Measurements from ENCODE around the gene PLAA. TPM values are rescaled to one million over a fixed set of nuclear protein-coding genes. Genes with fewer than 3 reads are reported as not detected.
"Not testable (repeated sequence)": the region's sequence is repeated elsewhere in the genome, so short reads cannot be mapped to it uniquely, and the experiment has no call there.

The PLAA gene
- total RNA-seq, 1 donor from 2014 or later = 12.5 TPM

DNA sequence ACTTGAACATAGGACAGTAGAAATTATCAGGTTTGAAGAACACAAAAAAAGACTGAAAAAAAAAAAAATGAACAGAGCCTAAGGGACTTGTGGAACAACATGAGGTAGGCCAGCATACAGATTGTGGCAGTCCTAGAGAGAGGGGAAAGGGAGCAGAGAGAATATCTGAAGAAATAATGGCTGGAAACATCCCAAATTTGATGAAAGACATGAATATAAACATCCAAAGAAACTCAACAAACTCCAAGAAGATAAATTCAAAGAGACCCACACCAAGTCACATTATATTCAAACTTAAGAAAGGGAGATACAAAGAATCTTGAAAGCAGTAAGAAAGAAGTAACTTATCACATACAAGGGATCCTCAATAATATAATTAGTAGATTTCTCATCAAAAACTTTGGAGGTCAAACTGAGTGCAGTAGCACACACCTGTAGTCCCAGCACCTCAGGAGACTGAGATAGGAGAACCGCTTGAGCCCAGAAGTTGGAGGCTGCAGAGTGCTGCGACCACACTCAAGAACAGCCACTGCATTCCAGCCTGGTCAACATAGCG is 9.1 kb downstream of the PLAA start:
- no peak for ATAC-seq
- DNase-seq (ENCODE audit: low spot score) = no peak

DNA sequence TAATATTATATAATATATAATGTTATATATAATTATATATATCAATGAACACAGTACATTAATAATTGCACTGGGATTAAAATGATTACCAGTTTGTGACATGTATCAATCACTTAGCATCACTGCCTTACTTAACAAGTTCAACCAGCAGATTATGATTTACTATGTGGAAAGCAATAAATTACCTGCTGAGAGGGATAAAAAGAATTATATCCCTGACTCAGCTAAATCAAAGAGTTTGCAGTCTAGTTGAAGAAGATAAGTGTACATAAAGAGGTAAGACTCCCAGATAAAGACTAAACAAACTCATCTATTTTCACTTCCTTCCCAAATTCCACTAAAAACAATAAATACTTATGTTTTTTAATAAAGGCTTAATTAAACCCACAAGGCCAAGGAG is 11.2 kb downstream of the PLAA start:
- ATAC-seq (no peak), DNase-seq (ENCODE audit: low spot score) (no peak)

DNA sequence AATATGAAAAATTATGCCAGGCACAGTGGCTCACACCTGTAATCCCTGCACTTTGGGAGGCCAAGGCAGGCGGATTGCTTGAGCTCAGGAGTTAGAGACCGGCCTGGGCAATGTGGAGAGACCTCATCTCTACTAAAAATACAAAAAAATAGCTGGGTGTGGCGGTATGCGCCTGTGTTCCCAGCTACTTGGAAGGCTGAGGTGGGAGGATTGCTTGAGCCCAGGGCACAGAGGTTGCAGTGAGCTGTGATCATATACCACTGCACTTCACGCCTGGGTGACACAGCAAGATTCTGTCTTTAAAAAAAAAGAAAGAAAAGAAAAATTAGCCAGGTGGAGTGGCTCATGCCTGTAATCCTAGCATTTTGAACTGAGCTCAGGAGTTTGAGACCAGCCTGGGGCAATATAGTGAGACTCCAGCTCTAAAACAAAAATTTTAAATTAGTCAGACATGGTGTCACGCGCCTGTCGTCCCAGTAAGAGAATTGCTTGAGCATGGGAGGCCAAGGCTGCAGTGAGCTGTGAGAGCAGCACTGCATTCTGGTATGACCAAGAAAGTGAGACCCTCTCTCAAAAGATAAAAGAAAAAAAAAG is 18.0 kb downstream of the PLAA start:
- no peak for DNase-seq (ENCODE audit: low spot score)
- ATAC-seq = no peak

DNA sequence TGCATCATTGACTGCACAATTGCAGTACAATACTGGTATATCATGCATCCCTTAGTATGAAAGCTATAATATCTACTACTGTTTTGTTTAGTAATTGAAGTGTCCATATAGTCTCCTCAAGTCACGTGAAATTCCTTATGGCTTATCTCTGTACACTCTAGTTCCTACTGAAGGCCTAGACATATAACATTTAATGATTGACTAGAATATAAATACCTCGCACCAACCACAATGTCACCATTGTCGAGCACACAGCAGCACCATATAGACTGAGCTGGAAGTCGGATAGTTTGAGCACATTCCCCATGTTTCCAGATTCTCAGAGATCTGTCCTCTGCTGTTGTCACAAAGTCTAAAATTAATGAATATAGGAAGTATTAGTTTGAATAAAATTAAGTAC is 21.4 kb downstream of the PLAA start:
- no peak for ATAC-seq
- DNase-seq (ENCODE audit: low spot score) = no peak

DNA sequence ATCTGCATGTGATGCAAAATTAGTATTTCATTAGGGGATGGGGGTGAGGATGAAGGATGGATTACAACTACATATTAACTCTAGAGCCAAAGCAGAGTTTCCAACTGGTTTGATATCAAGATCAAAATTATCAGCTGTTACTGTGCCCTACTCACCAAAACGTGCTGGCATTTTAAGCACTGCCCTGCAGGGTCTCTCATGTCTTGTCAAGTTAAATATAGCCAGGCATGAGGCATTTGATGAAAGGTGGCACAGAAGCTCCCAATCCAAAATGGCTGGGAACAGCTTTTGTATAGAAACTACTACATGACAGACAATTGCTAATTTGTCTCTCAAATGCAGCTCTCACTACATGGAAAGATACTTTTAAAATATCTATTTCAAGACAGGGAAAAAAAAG is 27.3 kb downstream of the PLAA start:
- no peak for DNase-seq (ENCODE audit: low spot score)
- ATAC-seq = no peak

DNA sequence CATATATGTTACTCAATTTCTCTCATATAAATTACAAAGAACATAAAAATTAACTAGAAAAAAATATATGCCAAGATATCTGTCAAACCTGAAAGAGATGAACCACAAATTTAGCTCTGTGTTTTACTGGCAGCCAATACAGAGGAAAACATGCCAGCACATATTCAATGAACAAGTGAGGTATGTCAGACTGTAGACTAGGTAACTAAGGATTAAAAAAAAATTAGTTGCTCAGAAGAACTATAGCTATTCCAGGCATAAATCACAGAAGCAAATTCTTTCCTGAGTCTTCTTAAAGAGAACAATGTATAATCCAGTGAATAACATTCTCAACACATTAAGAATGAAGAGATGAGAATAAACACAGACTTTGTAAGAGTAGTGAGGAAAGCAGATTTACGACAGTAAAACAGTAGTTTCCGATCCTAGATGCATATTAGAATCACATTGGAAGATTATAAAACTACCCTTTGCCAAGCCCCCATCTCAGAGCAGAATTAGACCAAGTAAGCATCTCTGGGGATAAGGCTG is 33.8 kb downstream of the PLAA start:
- no peak for ATAC-seq
- no peak for DNase-seq (ENCODE audit: low spot score)

DNA sequence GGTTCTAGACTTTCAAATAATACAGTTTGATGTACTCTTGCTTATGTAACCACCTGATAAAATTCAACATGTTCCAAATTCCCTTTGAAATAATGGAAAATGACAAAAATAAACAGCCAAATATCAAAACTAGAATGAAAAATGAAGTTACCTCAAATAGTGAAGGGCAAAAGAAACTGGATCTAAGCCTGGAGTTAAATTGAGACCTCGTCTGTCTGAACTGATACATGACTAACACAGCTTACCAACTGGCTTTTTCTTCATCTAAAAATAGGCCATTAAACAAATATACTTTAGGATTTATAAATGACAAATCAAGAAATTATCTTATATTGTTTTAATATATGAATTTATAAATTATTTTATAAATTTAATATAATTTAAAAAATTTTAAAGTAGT is 42.4 kb downstream of the PLAA start:
- DNase-seq (ENCODE audit: low spot score) (no peak), ATAC-seq (no peak)

DNA sequence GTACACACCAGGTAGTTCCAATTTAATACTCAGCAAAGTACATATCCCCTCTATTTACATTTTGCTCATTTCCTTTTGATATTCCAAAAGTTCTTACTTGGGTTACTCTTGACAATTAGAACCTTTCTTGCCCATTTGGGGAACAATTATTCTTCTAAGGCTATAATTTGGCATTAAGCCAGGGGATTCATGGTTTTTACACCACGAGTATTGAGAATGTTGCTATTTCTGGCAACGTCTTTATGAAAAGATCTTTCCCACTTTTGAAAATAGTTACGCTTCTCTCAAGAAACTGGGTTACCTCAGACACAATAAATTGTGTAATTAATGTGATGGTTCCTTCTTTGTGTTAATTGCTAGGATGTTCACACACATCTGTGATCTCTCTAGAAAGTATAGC is 43.0 kb downstream of the PLAA start:
- ATAC-seq (no peak), DNase-seq (ENCODE audit: low spot score) (no peak)

DNA sequence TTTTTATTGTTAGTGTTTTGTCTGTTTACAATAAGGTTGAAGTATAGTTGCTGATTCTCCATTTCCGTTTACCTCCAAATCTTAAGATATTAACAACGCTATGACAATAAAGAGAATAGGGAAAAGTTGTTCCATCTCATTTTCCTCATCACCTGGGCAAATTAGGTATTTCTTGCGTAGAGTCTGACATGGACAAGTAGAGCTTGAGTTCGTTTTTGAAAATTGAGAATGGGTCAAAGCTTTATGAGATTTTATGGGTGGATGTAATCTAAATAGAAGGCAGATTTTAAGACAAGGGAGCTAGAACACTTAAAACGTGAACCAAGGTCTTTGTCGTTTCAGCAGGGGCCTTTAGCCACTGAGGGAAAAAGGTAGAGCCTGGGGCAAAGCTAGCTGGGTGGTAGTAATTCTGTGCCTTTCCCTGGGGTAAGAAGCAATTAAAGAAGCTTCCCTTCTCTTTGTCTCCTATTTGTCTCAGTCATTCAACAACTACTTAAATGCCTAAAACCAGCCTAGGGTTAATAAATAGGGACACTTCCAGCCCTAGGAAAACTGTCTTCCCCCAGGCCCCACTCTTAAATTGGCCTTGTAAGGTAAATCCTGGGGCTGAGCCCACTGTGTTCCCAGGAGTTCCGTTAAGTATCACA is 53.9 kb downstream of the PLAA start:
- no peak for ATAC-seq

DNA sequence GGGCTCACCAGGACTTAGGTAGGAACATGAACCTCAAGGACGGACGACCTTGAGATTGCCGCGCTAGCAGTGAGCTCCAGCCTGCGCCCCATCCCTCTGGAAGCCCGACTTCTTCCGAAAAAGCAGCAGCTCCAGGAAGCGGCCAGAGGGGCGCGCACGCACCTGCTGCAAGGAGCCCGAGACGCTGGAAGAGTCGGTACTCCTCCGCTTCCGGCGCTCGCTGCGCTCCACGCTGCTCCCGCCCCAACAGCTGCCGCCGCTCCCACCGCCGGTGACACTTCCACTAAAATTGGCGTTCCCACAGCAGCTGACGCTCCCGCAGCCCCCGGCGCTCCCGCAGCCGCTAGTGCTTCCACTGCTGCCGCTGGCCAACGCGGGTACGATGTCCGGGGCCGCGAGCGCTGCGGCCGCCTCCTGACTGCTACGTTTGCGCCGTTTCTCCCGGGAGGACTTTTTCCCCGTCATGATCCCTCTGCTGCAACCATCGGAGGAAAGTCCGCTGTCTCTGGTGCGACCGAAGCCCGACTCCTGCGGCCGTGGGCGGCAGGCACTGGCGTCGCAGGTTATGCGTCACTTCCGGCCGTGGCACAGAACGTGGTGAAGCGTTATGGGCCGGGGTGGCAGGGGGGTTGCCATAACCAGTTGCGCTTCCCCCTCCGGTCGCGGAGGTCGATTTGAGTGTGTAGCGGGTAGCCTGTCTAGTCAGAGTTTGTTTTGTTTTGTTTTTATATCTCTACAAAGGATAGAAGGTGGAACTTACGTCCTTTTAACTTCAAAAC is 54.6 kb downstream of the PLAA start, which contains the start of gene CAAP1:
Gene CAAP1, minus strand, starts transcription at position 552 of the 779 bp plus-strand sequence. Its CDS starts 87 bp downstream, at position 465.
- ATAC-seq (peak; percentile 94), DNase-seq (ENCODE audit: low spot score) (peak; percentile 94)

More for the DNA sequence above, 53.9 kb downstream of the PLAA start:
- DNase-seq (ENCODE audit: low spot score) = no peak

DNA sequence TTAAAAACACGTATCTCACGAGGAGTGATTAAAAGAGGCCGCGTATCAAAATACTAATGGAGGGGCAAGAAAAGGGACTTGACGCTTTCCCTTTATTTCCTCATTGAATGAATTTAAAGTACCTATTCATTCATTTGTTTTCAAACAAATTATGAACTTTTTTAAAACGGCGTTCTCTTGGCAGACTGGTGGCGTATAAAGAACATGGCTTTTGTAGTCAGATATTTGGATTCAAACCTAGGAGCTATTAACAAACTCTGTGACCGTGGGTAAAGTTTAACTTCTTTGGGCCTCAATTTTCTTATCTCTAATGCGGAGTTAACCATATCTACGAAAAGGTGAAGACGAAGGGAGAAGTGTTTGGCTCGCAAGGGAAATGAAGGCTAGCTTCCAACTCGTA is 55.3 kb downstream of the PLAA start:
- DNase-seq (ENCODE audit: low spot score) = no peak

DNA sequence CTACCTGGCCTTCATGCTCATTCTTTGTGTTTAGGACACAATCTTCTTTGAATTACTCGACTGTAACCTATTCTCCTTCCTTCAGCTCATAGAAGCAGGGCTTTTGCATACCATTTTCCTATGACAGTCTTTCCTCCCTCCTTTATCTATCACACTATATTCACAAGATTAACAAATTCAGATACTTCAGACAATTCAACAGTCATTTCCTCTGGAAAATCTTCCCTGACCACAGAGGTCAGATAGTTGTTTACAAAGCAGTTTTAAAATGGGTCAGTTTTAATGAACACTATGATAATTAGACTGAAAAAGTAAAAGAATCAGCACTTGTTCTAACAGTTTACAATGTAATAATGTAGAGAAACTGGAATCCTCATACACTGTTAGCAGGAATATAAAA is 58.8 kb downstream of the PLAA start:
- ATAC-seq = no peak
- no peak for DNase-seq (ENCODE audit: low spot score)

More for the DNA sequence above, 55.3 kb downstream of the PLAA start:
- ATAC-seq = peak; percentile 22

DNA sequence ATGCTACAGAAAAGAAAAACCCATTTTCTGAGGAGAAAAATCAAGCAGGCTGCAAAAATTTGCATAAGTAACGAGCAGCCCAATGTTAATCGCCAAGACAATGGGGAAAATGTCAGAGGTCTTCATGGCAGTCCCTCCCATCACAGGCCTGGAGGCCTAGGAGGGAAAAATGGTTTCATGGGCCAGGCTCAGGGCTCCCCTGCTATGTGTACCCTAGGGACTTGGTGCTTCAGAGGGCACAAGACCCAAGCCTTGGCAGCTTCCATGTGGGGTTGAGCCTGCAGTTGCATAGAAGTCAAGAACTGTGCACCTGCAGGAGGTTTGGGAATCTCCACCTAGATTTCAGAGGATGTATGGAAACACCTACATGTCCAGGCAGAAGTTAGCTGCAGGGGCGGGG is 64.9 kb downstream of the PLAA start:
- ATAC-seq (no peak), DNase-seq (ENCODE audit: low spot score) (no peak)

DNA sequence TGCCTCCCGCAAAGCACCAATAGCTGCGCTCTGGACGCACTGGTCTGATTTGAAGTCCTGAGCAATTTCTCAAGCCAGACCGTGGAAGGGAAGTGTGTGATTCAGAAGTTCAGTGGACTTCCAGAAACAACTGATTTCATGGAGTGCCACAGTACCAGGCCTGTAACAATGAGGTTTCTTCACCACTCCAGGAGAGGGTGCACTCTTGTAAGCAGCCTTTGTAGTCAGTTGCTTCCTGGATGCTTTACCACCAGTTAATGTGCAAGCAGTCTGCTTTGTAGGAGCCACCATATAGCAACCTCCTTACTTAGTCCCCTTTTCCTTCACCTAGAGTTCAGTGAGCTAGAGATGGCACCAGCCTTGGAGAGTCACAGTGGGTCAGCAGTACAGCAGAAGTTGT is 66.8 kb downstream of the PLAA start:
- ATAC-seq = no peak

DNA sequence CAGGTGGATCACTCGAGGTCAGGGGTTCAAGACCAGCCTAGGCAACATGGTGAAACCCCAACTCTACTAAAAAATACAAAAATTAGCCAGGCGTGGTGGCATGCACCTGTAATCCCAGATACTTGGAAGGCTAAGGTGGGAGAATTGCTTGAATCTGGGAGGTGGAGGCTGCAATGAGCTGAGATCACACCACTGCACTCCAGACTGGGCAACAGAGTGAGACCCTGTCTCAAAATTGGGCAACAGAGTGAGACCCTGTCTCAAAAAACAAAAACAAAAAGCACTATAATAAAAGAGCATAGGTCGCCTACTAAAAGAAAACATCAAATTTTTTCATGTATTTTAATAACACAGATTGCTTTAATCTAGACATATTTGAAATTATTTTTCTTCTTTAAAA is 71.9 kb downstream of the PLAA start:
- not testable (repeated sequence) for ATAC-seq; DNase-seq (ENCODE audit: low spot score)

More for the DNA sequence above, 66.8 kb downstream of the PLAA start:
- no peak for DNase-seq (ENCODE audit: low spot score)

DNA sequence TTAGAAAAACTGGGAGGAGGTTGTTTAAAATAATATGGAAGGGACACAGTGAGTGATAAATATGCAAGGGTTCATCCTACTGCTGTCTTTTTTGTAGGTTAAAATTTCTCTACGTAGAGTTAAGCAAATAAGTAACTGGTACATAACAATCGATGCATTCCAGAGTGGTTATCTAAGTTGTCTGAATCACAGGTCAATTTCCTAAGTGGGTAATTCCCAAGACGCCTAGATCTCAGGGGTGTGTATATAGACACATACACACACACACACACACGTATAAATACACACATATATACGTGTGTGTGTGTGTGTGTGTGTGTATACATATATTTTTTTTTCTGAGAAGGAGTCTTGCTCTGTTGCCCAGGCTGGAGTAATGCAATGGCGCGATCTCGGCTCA is 76.8 kb downstream of the PLAA start:
- ATAC-seq (no peak), DNase-seq (ENCODE audit: low spot score) (no peak)

DNA sequence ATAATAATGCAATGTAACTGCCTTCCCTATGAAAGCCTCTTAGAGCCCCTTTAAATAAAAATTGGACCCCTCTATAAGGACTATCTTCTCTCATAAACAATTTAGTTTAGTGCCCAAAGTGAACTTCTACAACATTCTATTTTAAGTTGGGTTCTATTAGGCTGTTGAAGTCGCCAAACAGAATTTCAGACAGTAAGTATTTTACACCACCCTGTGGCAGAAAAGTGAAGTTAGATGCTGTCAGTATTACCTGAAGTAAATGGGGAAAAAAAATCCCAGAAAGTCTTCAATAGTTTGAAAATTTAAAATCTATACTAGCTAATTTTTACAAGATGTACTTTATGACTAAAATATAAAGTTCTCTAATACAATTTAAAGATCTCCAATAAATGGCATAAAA is 84.0 kb downstream of the PLAA start:
- DNase-seq (ENCODE audit: low spot score) = no peak
- ATAC-seq = peak; percentile 66

DNA sequence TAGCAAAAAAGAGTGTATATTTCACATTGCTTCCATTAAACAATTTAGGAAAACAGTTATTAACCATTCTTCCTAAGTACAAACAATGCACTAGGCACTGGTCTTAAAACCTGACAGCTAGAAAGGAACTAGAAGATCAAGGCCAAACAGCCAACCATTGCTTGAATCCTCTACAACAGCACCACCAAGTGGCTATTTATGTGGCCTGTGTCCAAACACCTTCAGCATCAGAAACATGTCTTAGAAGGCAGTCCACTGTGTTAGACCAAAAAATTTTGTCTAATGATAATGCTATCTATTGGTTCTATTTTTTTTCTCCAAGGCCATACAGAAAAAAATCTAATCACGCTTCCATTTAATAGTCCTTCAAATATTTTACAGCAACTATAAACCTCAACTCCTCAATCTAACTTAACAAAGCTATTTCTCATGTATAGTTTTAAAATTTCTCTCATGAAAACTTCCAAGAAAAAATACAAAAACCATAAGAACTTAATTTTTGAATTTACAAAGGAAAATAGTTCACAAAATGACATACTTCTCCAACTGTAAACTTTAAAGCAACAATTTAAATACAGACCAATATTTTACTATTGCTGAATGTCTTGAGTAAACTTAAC is 90.5 kb downstream of the PLAA start:
- ATAC-seq (peak; percentile 67), DNase-seq (ENCODE audit: low spot score) (no peak)

Measured in left lobe of liver (tissue), 2 donors.